Neural cell (in vitro differentiated cells): ENCODE data around the gene SYNC. TPM values are rescaled to one million over a fixed set of nuclear protein-coding genes. Genes with fewer than 3 reads are reported as not detected.

Experiments used
- H2AFZ ChIP-seq: fragments of 200-600, 300-800 bp; sonication (generic), shearing (Covaris generic); 2 replicates; pipeline ENCODE4 v1.6.0; 2014; ENCODE audit warnings: low read depth, mild to moderate bottlenecking, antibody characterized with exemption, low read length, moderate library complexity
- H3F3A ChIP-seq: fragments of 200-600 bp; shearing (Covaris generic); 2 replicates; pipeline ENCODE4 v1.6.1; 2016; ENCODE audit warnings: mild to moderate bottlenecking, moderate library complexity, mixed read lengths, antibody characterized with exemption, low read length; ENCODE audit not compliant: insufficient read depth, poor library complexity, severe bottlenecking
- H3K27ac ChIP-seq: fragments of 200-600, 300-800 bp; sonication (generic), shearing (Covaris generic); 2 replicates; pipeline ENCODE4 v1.5.1; 2014; ENCODE audit warnings: mild to moderate bottlenecking, low read length, moderate library complexity
- H3K27me3 ChIP-seq: fragments of 300-800, 200-600 bp; sonication (generic), shearing (Covaris generic); 2 replicates; pipeline ENCODE4 v1.6.0; 2014; ENCODE audit warnings: mild to moderate bottlenecking, low read depth, low read length, moderate library complexity; ENCODE audit not compliant: insufficient read depth
- H3K36me3 ChIP-seq: fragments of 300-800, 200-600 bp; sonication (generic), shearing (Covaris generic); 2 replicates; pipeline ENCODE4 v1.5.1; 2014; ENCODE audit warnings: mild to moderate bottlenecking, antibody characterized with exemption, low read length, moderate library complexity; ENCODE audit not compliant: insufficient read depth
- H3K4me2 ChIP-seq: fragments of 300-800, 200-600 bp; sonication (generic), shearing (Covaris generic); 2 replicates; pipeline ENCODE4 v1.6.0; 2014; ENCODE audit warnings: mild to moderate bottlenecking, low read length
- H3K4me3 ChIP-seq: fragments of 300-800, 200-600 bp; sonication (generic), shearing (Covaris generic); 2 replicates; pipeline ENCODE4 v1.5.1; 2014; ENCODE audit warnings: mild to moderate bottlenecking, low read length, moderate library complexity
- H3K79me2 ChIP-seq: fragments of 200-600 bp; shearing (Covaris generic); replicated peaks from 2 replicates; pipeline ENCODE4 v1.6.0; 2014; ENCODE audit warnings: mild to moderate bottlenecking, low read length, moderate library complexity; ENCODE audit not compliant: insufficient read depth
- H3K9ac ChIP-seq: fragments of 300-800, 200-600 bp; sonication (generic), shearing (Covaris generic); 2 replicates; pipeline ENCODE4 v1.6.1; 2016; ENCODE audit warnings: mild to moderate bottlenecking, low read length, mixed read lengths
- H3K9me2 ChIP-seq: fragments of 200-600 bp; shearing (Covaris generic); 2 replicates; pipeline ENCODE4 v1.6.1; 2016; ENCODE audit warnings: mild to moderate bottlenecking, low read length, mixed read lengths; ENCODE audit not compliant: insufficient read depth
- H3K9me3 ChIP-seq: fragments of 200-600, 300-800 bp; sonication (generic), shearing (Covaris generic); 2 replicates; pipeline ENCODE4 v1.6.1; 2016; ENCODE audit warnings: mild to moderate bottlenecking, mixed run types, low read length, moderate library complexity, mixed read lengths
- H4K20me1 ChIP-seq: fragments of 200-600 bp; shearing (Covaris generic); 2 replicates; pipeline ENCODE4 v1.6.1; 2016; ENCODE audit warnings: mild to moderate bottlenecking, mixed run types; ENCODE audit not compliant: insufficient read depth
- EP300 ChIP-seq: fragments of 450-650 bp; conservative IDR thresholded peaks from 2 replicates; pipeline ENCODE4 v1.6.1; 2014; ENCODE audit warnings: antibody characterized with exemption, mild to moderate bottlenecking, moderate library complexity; ENCODE audit not compliant: poor library complexity, severe bottlenecking
- EZH2 ChIP-seq: fragments of 200-600, 300-800 bp; shearing (Covaris generic), sonication (generic); IDR thresholded peaks from 2 replicates; pipeline ENCODE4 v1.6.1; 2014; ENCODE audit warnings: antibody characterized with exemption, low read length, borderline replicate concordance, mild to moderate bottlenecking; ENCODE audit not compliant: insufficient read depth, poor library complexity, severe bottlenecking
- MXI1 ChIP-seq: fragments of 450-650 bp; conservative IDR thresholded peaks from 2 replicates; pipeline ENCODE4 v1.6.1; 2014; ENCODE audit warnings: antibody characterized with exemption, mild to moderate bottlenecking; ENCODE audit not compliant: poor library complexity, severe bottlenecking
- POLR2AphosphoS5 ChIP-seq: IDR thresholded peaks from 2 replicates; pipeline ENCODE4 v1.6.1; 2012
- RAD21 ChIP-seq: fragments of 450-650 bp; conservative IDR thresholded peaks from 2 replicates; pipeline ENCODE4 v1.6.1; 2014; ENCODE audit warnings: antibody characterized with exemption, mild to moderate bottlenecking, moderate library complexity
- SMC3 ChIP-seq: fragments of 450-650 bp; conservative IDR thresholded peaks from 2 replicates; pipeline ENCODE4 v1.6.1; 2014; ENCODE audit warnings: antibody characterized with exemption, mild to moderate bottlenecking, moderate library complexity; ENCODE audit not compliant: poor library complexity
- TAF1 ChIP-seq: IDR thresholded peaks from 2 replicates; pipeline ENCODE4 v1.6.1; 2012; ENCODE audit warnings: low read depth
- polyA plus RNA-seq: library from polyadenylated mRNA; depleted of rRNA; stranded (reverse); fragments of >200 nt; gene quantifications from 2 replicates; pipeline ENCODE4 v1.2.3, GENCODE V29; 2014
- TF ChIP-seq, protein P1 (sequence below): IDR thresholded peaks from 2 replicates; pipeline ENCODE4 v1.6.1; 2012; ENCODE audit warnings: borderline replicate concordance
- TF ChIP-seq, protein P2 (sequence below): fragments of 450-650 bp; IDR thresholded peaks from 2 replicates; pipeline ENCODE4 v1.5.1; 2014; ENCODE audit warnings: antibody characterized with exemption, mild to moderate bottlenecking, moderate library complexity; ENCODE audit not compliant: poor library complexity, severe bottlenecking

SYNC gene
- polyA plus RNA-seq, 1 donor from 2014 or later = not detected

DNA sequence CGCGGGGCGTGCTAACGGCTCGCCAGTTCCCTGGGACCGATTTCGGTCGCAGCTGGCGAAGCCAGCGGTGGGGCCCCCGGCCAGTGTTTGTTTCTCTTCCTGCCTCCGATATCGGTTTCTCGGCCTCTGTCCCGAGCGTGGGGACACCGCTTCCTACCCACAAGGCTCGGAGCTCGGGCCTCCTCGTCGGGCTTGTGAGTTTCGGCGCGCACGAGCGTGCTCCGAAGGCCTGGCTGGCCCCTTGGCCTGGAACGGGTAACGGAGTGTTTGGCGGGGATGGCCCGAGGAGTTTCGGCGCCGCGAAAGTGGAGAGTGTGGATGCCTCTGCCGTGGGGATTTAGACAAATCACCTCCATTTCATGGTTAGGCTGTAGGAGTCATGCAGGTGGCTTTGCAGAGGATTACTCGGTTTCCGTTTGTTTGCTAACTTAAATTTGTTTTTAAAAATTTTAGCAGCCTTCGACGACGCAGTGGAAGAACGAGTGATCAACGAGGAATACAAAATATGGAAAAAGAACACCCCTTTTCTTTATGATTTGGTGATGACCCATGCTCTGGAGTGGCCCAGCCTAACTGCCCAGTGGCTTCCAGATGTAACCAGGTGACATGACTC is 51.0 kb downstream of the SYNC start:
- no peaks in the 10 kb centered on the region for H3K9me3 ChIP-seq
- TF ChIP-seq, protein P1, sequence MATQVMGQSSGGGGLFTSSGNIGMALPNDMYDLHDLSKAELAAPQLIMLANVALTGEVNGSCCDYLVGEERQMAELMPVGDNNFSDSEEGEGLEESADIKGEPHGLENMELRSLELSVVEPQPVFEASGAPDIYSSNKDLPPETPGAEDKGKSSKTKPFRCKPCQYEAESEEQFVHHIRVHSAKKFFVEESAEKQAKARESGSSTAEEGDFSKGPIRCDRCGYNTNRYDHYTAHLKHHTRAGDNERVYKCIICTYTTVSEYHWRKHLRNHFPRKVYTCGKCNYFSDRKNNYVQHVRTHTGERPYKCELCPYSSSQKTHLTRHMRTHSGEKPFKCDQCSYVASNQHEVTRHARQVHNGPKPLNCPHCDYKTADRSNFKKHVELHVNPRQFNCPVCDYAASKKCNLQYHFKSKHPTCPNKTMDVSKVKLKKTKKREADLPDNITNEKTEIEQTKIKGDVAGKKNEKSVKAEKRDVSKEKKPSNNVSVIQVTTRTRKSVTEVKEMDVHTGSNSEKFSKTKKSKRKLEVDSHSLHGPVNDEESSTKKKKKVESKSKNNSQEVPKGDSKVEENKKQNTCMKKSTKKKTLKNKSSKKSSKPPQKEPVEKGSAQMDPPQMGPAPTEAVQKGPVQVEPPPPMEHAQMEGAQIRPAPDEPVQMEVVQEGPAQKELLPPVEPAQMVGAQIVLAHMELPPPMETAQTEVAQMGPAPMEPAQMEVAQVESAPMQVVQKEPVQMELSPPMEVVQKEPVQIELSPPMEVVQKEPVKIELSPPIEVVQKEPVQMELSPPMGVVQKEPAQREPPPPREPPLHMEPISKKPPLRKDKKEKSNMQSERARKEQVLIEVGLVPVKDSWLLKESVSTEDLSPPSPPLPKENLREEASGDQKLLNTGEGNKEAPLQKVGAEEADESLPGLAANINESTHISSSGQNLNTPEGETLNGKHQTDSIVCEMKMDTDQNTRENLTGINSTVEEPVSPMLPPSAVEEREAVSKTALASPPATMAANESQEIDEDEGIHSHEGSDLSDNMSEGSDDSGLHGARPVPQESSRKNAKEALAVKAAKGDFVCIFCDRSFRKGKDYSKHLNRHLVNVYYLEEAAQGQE = peak; percentile 7
- TF ChIP-seq EP300 (no peak), MXI1 (peak; percentile 47), POLR2AphosphoS5 (no peak), EZH2 (no peak), RAD21 (no peak), TAF1 (no peak), SMC3 (peak; percentile 15)
- TF ChIP-seq, protein P2, sequence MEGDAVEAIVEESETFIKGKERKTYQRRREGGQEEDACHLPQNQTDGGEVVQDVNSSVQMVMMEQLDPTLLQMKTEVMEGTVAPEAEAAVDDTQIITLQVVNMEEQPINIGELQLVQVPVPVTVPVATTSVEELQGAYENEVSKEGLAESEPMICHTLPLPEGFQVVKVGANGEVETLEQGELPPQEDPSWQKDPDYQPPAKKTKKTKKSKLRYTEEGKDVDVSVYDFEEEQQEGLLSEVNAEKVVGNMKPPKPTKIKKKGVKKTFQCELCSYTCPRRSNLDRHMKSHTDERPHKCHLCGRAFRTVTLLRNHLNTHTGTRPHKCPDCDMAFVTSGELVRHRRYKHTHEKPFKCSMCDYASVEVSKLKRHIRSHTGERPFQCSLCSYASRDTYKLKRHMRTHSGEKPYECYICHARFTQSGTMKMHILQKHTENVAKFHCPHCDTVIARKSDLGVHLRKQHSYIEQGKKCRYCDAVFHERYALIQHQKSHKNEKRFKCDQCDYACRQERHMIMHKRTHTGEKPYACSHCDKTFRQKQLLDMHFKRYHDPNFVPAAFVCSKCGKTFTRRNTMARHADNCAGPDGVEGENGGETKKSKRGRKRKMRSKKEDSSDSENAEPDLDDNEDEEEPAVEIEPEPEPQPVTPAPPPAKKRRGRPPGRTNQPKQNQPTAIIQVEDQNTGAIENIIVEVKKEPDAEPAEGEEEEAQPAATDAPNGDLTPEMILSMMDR = no peak
- peak overlapping the region; percentile 82 for H2AFZ ChIP-seq
- no peaks in the 10 kb centered on the region for H4K20me1 ChIP-seq
- H3K4me2 ChIP-seq = peak overlapping the region; percentile 72
- H3F3A ChIP-seq = peaks cover 4% of the 10 kb centered on the region
- no peaks in the 10 kb centered on the region for H3K9me2 ChIP-seq
- H3K36me3 ChIP-seq = no peaks in the 10 kb centered on the region
- peak overlapping the region; percentile 74 for H3K4me3 ChIP-seq
- peak overlapping the region; percentile 100 for H3K27ac ChIP-seq
- peaks cover 69% of the 10 kb centered on the region for H3K79me2 ChIP-seq
- no peaks in the 10 kb centered on the region for H3K27me3 ChIP-seq
- peak overlapping the region; percentile 98 for H3K9ac ChIP-seq

DNA sequence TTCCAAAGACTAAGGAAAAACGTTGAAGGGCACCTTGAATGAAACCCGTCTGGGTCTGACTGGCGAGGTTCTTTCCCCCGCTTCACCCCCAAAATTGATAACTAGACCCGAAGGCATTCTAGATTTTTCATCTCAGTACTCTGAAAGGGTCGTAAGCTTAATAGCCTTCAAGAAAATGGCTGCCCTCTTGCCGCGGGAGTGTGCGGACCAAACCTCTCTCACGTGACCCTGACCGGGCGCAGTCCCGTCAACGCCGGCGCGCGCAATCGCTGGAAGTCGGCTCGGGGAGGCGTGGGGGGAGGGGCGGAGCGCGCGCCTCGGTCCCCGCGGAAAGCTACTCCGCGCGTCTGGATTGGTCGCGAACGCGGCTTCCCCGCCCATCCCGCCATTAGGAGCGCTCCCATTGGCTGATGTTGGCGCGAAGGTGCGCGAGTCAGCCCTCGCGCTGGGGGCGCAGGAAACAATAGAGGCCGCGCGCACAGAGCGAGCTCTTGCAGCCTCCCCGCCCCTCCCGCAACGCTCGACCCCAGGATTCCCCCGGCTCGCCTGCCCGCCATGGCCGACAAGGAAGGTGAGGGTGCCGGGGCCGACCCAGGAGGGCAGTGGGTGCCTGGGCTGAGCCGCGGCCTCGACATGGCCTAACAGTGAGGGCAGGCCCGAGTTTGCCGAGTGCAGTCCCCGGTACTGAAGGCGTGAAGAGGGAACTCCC is 51.7 kb downstream of the SYNC start, which contains the start of gene RBBP4:
RBBP4 (plus strand) TSS at position 457 of the 709 bp plus-strand sequence; CDS start at position 556, 99 bp downstream.
- TF ChIP-seq POLR2AphosphoS5 (peak; percentile 98), SMC3 (no peak), EP300 (peak; percentile 58), TAF1 (peak; percentile 78), RAD21 (no peak), EZH2 (no peak), MXI1 (peak; percentile 68)
- TF ChIP-seq, protein P2 = peak; percentile 30
- TF ChIP-seq, protein P1 = peak; percentile 37
- Histone ChIP-seq H3K27ac (peak within 1 kb of the TSS; percentile 100), H3K4me3 (peak within 1 kb of the TSS; percentile 74), H3K36me3 (no peaks in the 10 kb centered on the region), H3K9ac (peak within 1 kb of the TSS; percentile 98), H3F3A (peaks cover 4% of the 10 kb centered on the region), H3K27me3 (no peaks in the 10 kb centered on the region), H3K79me2 (peaks cover 69% of the 10 kb centered on the region), H3K9me2 (no peaks in the 10 kb centered on the region), H3K4me2 (peak within 1 kb of the TSS; percentile 87), H4K20me1 (no peaks in the 10 kb centered on the region), H3K9me3 (no peaks in the 10 kb centered on the region), H2AFZ (peak within 1 kb of the TSS; percentile 86)
